Measurements from ENCODE around the gene MUC5AC. TPM values are rescaled to one million over a fixed set of nuclear protein-coding genes. Genes with fewer than 3 reads are reported as not detected.

The MUC5AC gene
- total RNA-seq, 1 donor from 2014 or later, result not detected

- H3K27me3 Mint-ChIP-seq (ENCODE audit: unreplicated experiment), result no peaks in the 10 kb centered on the region
- no peaks in the 10 kb centered on the region for H3K9me3 Mint-ChIP-seq (ENCODE audit: unreplicated experiment)
- no peaks in the 10 kb centered on the region for H3K36me3 Mint-ChIP-seq (ENCODE audit: unreplicated experiment)
- H3K27ac Mint-ChIP-seq (ENCODE audit: unreplicated experiment), result no peak overlapping the region
- H3K4me1 Mint-ChIP-seq (ENCODE audit: unreplicated experiment), result no peaks in the 10 kb centered on the region
- DNase-seq (ENCODE audit: extremely low spot score, unreplicated experiment), result peak; percentile 84
- H3K4me3 Mint-ChIP-seq (ENCODE audit: unreplicated experiment), result no peak overlapping the region
- no peak for TF ChIP-seq CTCF (IDR thresholded peaks at IDR 0.05)
Measured at GRCh38 chr11:1198561-1199240, 40.9 kb downstream of the MUC5AC start.

GRCh38 chr11:1199241-1199750, 41.5 kb downstream of the MUC5AC start:
- Mint-ChIP-seq H3K4me1 (ENCODE audit: unreplicated experiment) (no peaks in the 10 kb centered on the region), H3K27ac (ENCODE audit: unreplicated experiment) (no peak overlapping the region), H3K4me3 (ENCODE audit: unreplicated experiment) (no peak overlapping the region), H3K36me3 (ENCODE audit: unreplicated experiment) (no peaks in the 10 kb centered on the region), H3K9me3 (ENCODE audit: unreplicated experiment) (no peaks in the 10 kb centered on the region), H3K27me3 (ENCODE audit: unreplicated experiment) (no peaks in the 10 kb centered on the region)
- DNase-seq (ENCODE audit: extremely low spot score, unreplicated experiment), result peak; percentile 80
- no peak for TF ChIP-seq CTCF (IDR thresholded peaks at IDR 0.05)

DNA sequence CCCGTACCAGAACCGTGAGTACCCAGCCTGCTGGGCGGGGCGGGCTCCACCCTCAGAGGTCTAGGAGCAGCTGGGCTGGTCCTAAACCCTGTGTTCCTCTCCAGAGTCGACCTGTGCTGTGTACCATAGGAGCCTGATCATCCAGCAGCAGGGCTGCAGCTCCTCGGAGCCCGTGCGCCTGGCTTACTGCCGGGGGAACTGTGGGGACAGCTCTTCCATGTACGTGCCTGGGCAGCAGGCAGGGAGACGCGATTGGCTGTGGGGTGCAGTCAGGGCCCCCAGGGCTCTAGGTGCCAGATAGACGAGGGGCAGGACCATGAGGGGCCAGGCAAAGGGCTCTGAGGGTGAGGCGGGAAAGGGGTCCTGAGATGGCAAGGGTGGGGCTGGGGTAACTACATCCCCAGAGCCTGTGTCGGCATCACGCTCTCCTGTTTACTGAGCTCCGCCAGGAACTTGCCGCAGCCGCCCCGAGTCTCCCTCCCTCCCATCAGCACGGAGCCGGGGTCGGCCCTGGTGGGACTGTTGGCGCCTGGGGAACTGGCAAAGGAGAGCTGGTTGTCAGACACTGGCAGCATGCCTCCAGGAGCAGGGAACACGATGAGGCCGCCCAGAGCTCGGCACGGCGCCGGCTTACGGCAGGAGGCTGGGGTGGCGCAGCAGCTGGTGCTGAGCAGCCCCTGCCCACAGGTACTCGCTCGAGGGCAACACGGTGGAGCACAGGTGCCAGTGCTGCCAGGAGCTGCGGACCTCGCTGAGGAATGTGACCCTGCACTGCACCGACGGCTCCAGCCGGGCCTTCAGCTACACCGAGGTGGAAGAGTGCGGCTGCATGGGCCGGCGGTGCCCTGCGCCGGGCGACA, 42.2 kb downstream of the MUC5AC start:
- no peaks in the 10 kb centered on the region for H3K9me3 Mint-ChIP-seq (ENCODE audit: unreplicated experiment)
- H3K27ac Mint-ChIP-seq (ENCODE audit: unreplicated experiment), result no peak overlapping the region
- no peaks in the 10 kb centered on the region for H3K36me3 Mint-ChIP-seq (ENCODE audit: unreplicated experiment)
- DNase-seq (ENCODE audit: extremely low spot score, unreplicated experiment), result peak; percentile 83
- no peaks in the 10 kb centered on the region for H3K4me1 Mint-ChIP-seq (ENCODE audit: unreplicated experiment)
- no peaks in the 10 kb centered on the region for H3K27me3 Mint-ChIP-seq (ENCODE audit: unreplicated experiment)
- TF ChIP-seq CTCF (IDR thresholded peaks at IDR 0.05), result no peak
- no peak overlapping the region for H3K4me3 Mint-ChIP-seq (ENCODE audit: unreplicated experiment)

DNA sequence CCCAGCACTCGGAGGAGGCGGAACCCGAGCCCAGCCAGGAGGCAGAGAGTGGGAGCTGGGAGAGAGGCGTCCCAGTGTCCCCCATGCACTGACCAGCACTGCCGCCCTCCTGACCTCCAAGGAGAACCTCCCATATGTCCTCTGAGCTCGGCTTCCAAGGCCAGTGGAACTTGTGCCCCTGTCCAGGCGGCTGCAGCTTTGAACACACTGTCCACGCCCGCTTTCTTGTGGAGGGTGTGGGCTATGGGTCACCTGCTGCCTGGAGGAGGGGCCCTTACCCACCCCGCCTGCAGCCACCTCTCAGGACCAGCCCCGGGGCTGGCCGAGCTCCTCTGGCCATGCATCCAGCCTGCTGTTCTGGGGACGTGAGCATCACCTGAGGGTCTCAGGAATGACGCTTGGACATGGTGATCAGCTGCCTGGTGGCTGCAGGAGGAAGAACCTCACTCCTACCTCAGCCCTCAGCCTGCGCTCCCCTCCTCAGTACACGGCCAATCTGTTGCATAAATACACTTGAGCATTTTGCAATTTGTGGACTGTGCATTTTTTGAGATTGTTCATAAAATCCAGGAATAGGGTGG, 42.9 kb downstream of the MUC5AC start:
- no peak overlapping the region for H3K4me3 Mint-ChIP-seq (ENCODE audit: unreplicated experiment)
- no peak overlapping the region for H3K27ac Mint-ChIP-seq (ENCODE audit: unreplicated experiment)
- peaks cover 3% of the 10 kb centered on the region for H3K27me3 Mint-ChIP-seq (ENCODE audit: unreplicated experiment)
- TF ChIP-seq CTCF (IDR thresholded peaks at IDR 0.05), result no peak
- no peaks in the 10 kb centered on the region for H3K36me3 Mint-ChIP-seq (ENCODE audit: unreplicated experiment)
- DNase-seq (ENCODE audit: extremely low spot score, unreplicated experiment), result peak; percentile 70
- H3K4me1 Mint-ChIP-seq (ENCODE audit: unreplicated experiment), result no peaks in the 10 kb centered on the region
- no peaks in the 10 kb centered on the region for H3K9me3 Mint-ChIP-seq (ENCODE audit: unreplicated experiment)
